Stomach (tissue), 9 donors: Measurements from ENCODE around the gene LILRB5. TPM values are rescaled to one million over a fixed set of nuclear protein-coding genes. Genes with fewer than 3 reads are reported as not detected.

Experiments used
- DNase-seq, 2 donors: peaks; one replicate each; pipeline versions ENCODE4 v3.0.0 to v3.0.0-alpha.2; 2013 to 2019
- H3K27ac ChIP-seq, 5 donors: fragments of 200-600 bp in 4 of 5; sonication (generic) in 4 of 5; one replicate each; pipeline ENCODE4 v1.5.1; 2013 to 2019; ENCODE audit warnings: mild to moderate bottlenecking in 1 of 5, moderate library complexity in 1 of 5
- H3K27me3 ChIP-seq, 3 donors: fragments of 200-600 bp; sonication (generic); one replicate each; pipeline ENCODE4 v1.5.1; 2017 to 2019; ENCODE audit warnings: mixed run types in 1 of 3
- H3K36me3 ChIP-seq, 4 donors: fragments of 200-600 bp; sonication (generic); 1 replicate in 3 of 4; 2 replicates in 1 of 4; pipeline ENCODE4 v1.5.1; 2016 to 2019
- H3K4me1 ChIP-seq, 4 donors: fragments of 200-600 bp; sonication (generic); one replicate each; pipeline ENCODE4 v1.5.1; 2016 to 2019
- H3K4me3 ChIP-seq, 4 donors: fragments of 200-600 bp; sonication (generic) in 3 of 4; one replicate each; pipeline ENCODE4 v1.5.1; 2016 to 2019; ENCODE audit warnings: mild to moderate bottlenecking in 1 of 4
- H3K9me3 ChIP-seq, 4 donors: fragments of 200-600 bp; sonication (generic); one replicate each; pipeline ENCODE4 v1.5.1; 2016 to 2019
- CTCF ChIP-seq, 7 experiments: fragments of 450-650 bp in 4 of 7; fragments of 200-600 bp in 3 of 7; sonication (generic) in 3 of 7; IDR thresholded peaks; one replicate each; pipeline ENCODE4 v1.5.1; 2016 to 2019; ENCODE audit warnings: antibody characterized with exemption in 7 of 7, control low read depth in 2 of 7, mild to moderate bottlenecking in 1 of 7
- EP300 ChIP-seq: sonication (generic); formaldehyde crosslinking; IDR thresholded peaks from one replicate; pipeline ENCODE4 v1.6.1; 2017; ENCODE audit warnings: antibody characterized with exemption
- POLR2A ChIP-seq, 4 donors: fragments of 450-650 bp; IDR thresholded peaks; one replicate each; pipeline ENCODE4 v1.6.1; 2016; ENCODE audit warnings: antibody characterized with exemption in 4 of 4, control low read depth in 2 of 4, mild to moderate bottlenecking in 1 of 4, moderate library complexity in 1 of 4
- POLR2AphosphoS5 ChIP-seq, 3 donors: sonication (generic); formaldehyde crosslinking; IDR thresholded peaks; one replicate each; pipeline ENCODE4 v1.6.1; 2016; ENCODE audit warnings: antibody characterized with exemption in 3 of 3
- WGBS, 5 donors: extraction: QIAGEN DNeasy Blood & Tissue Kit in 3 of 5; methylation state at CpG; one replicate each; pipeline versions ENCODE4 v1.1.5 to v1.1.7; 2013 to 2018; 5-methylcytosine and 5-hydroxymethylcytosine counted together
- intact Hi-C: fragments of 100-400 bp; cut with DNase I; formaldehyde crosslinking; loops from one replicate; pipeline ENCODE4 v1.15.1; 2023; ENCODE audit warnings: low total_unique reads
- polyA plus RNA-seq, 3 donors: library from polyadenylated mRNA; stranded (reverse); fragments of 200-250 nt; gene quantifications; one replicate each; pipeline ENCODE4 v1.2.3, GENCODE V29; 2013
- total RNA-seq, 5 donors: library from RNA; depleted of rRNA; stranded (reverse); fragments of >200 nt; gene quantifications; one replicate each; pipeline versions ENCODE4 v1.1.0 to v1.2.3, GENCODE V29; 2014 to 2016
- donor health status: healthy with polysubstance abuse.
- donor health status: Bipolar disorder and iron deficiency.
- donor health status: healthy.

The LILRB5 gene
- total and polyA plus RNA-seq, 8 donors = 0.28 to 40.8 (median 3.1) TPM; not detected in 1

- TF ChIP-seq CTCF (IDR thresholded peaks at IDR 0.05) = no peak
- TF ChIP-seq POLR2AphosphoS5 (IDR thresholded peaks at IDR 0.05) = no peak
- TF ChIP-seq EP300 = no peak
- TF ChIP-seq POLR2A (IDR thresholded peaks at IDR 0.05) = no peak
- H3K4me3 ChIP-seq = peak overlapping the region in 2 of 4 donors; percentile 7 to 15
- intact Hi-C loops = no loop called here
- DNase-seq = no peak
- H3K36me3 ChIP-seq = no peaks in the 10 kb centered on the region
- no peak overlapping the region for H3K27ac ChIP-seq
- 67 to 78% (median 73%) methylated on average over 14 to 19 of the region's 19 CpGs for WGBS, 5 donors
- no peaks in the 10 kb centered on the region for H3K4me1 ChIP-seq
- no peaks in the 10 kb centered on the region for H3K9me3 ChIP-seq
- H3K27me3 ChIP-seq = peaks cover 0 to 62% (median 40%) of the 10 kb centered on the region in 3 donors
Observed at GRCh38 chr19:54256250-54257115, 590 bp downstream of the LILRB5 start.

- intact Hi-C loops = no loop called here
- peaks cover 0 to 62% (median 40%) of the 10 kb centered on the region in 3 donors for H3K27me3 ChIP-seq
Observed at GRCh38 chr19:54255105-54255775, 1.8 kb downstream of the LILRB5 start.

GRCh38 chr19:54254195-54254906 lies 2.7 kb downstream of the LILRB5 start:
- Histone ChIP-seq H3K27me3 (peaks cover 0 to 70% (median 40%) of the 10 kb centered on the region in 3 donors), H3K4me3 (no peak overlapping the region), H3K36me3 (no peaks in the 10 kb centered on the region), H3K4me1 (no peaks in the 10 kb centered on the region), H3K27ac (no peak overlapping the region), H3K9me3 (no peaks in the 10 kb centered on the region)
- 44 to 53% (median 49%) methylated on average over 15 to 17 of the region's 17 CpGs for WGBS, 5 donors
- intact Hi-C loops = no loop called here
- no peak for TF ChIP-seq EP300
- no peak for TF ChIP-seq POLR2A (IDR thresholded peaks at IDR 0.05)
- TF ChIP-seq CTCF (IDR thresholded peaks at IDR 0.05) = no peak
- no peak for TF ChIP-seq POLR2AphosphoS5 (IDR thresholded peaks at IDR 0.05)
- DNase-seq = no peak

More at GRCh38 chr19:54255105-54255775, 1.8 kb downstream of the LILRB5 start:
- Histone ChIP-seq H3K4me1 (no peaks in the 10 kb centered on the region), H3K36me3 (no peaks in the 10 kb centered on the region), H3K27ac (no peak overlapping the region), H3K9me3 (no peaks in the 10 kb centered on the region), H3K4me3 (peak overlapping the region in 1 of 4 donors; percentile 15)
- no peak for DNase-seq
- TF ChIP-seq POLR2AphosphoS5 (IDR thresholded peaks at IDR 0.05) = no peak
- no peak for TF ChIP-seq CTCF (IDR thresholded peaks at IDR 0.05)
- no peak for TF ChIP-seq POLR2A (IDR thresholded peaks at IDR 0.05)
- no peak for TF ChIP-seq EP300
- WGBS, 5 donors = 49 to 72% (median 58%) methylated on average over 10 to 26 of the region's 26 CpGs
